ENCODE measurements around the gene CDKAL1.

Gene CDKAL1

GRCh38 chr6:20948556-20948955, 414.3 kb downstream of the CDKAL1 start:
- no peaks in the 10 kb centered on the region for H3K27me3 ChIP-seq (replicated peaks in 2 of 5; ENCODE audit: control insufficient read depth in 4 of 5, insufficient read depth in 5 of 5, low read length in 4 of 5)
- H3K4me3 ChIP-seq (ENCODE audit: control insufficient read depth in 1 of 7, extremely low read depth in 1 of 7, insufficient read depth in 4 of 7, low read depth in 2 of 7, low read length in 6 of 7), result no peak overlapping the region
- DNase-seq, result no peak
- H3K4me1 ChIP-seq (ENCODE audit: control extremely low read depth in 1 of 4, control insufficient read depth in 4 of 4, insufficient read depth in 4 of 4, low read length in 3 of 4), result no peaks in the 10 kb centered on the region
- CTCF ChIA-PET, result interaction anchor here (0.9 kb wide), 1 partner anchor 46 kb away, joined by 4 read pairs; no protein-coding TSS in a partner anchor
- H3K27ac ChIP-seq (ENCODE audit: insufficient read depth in 1 of 2, low read depth in 1 of 2, low read length in 2 of 2, poor library complexity in 1 of 2, severe bottlenecking in 2 of 2), result no peak overlapping the region
- WGBS (ENCODE audit: insufficient coverage), result no CpG with 5 or more reads among the region's 2 CpGs
- peaks cover 0 to 8% (median 0%) of the 10 kb centered on the region in 5 experiments for H3K9me3 ChIP-seq (ENCODE audit: control extremely low read depth in 1 of 5, control insufficient read depth in 4 of 5, insufficient read depth in 2 of 5, low read depth in 1 of 5, low read length in 4 of 5)
- POLR2A ChIA-PET, result interaction anchor here (0.7 kb wide), 1 partner anchor 374 kb away, joined by 3 read pairs; no protein-coding TSS in a partner anchor
- no peaks in the 10 kb centered on the region for H3K36me3 ChIP-seq (ENCODE audit: control insufficient read depth in 4 of 4, insufficient read depth in 4 of 4, low read length in 3 of 4)

GRCh38 chr6:20949138-20949537, 414.9 kb downstream of the CDKAL1 start:
- H3K27me3 ChIP-seq (replicated peaks in 2 of 5; ENCODE audit: control insufficient read depth in 4 of 5, insufficient read depth in 5 of 5, low read length in 4 of 5), result no peaks in the 10 kb centered on the region
- ChIA-PET CTCF (no interaction called here), POLR2A (no interaction called here)
- no peaks in the 10 kb centered on the region for H3K36me3 ChIP-seq (ENCODE audit: control insufficient read depth in 4 of 4, insufficient read depth in 4 of 4, low read length in 3 of 4)
- H3K4me1 ChIP-seq (ENCODE audit: control extremely low read depth in 1 of 4, control insufficient read depth in 4 of 4, insufficient read depth in 4 of 4, low read length in 3 of 4), result no peaks in the 10 kb centered on the region
- no peak for DNase-seq
- no peak overlapping the region for H3K4me3 ChIP-seq (ENCODE audit: control insufficient read depth in 1 of 7, extremely low read depth in 1 of 7, insufficient read depth in 4 of 7, low read depth in 2 of 7, low read length in 6 of 7)
- H3K9me3 ChIP-seq (ENCODE audit: control extremely low read depth in 1 of 5, control insufficient read depth in 4 of 5, insufficient read depth in 2 of 5, low read depth in 1 of 5, low read length in 4 of 5), result peaks cover 0 to 2% (median 0%) of the 10 kb centered on the region in 5 experiments
- no CpG with 5 or more reads among the region's 1 CpG for WGBS (ENCODE audit: insufficient coverage)
- H3K27ac ChIP-seq (ENCODE audit: insufficient read depth in 1 of 2, low read depth in 1 of 2, low read length in 2 of 2, poor library complexity in 1 of 2, severe bottlenecking in 2 of 2), result no peak overlapping the region

- H3K27me3 ChIP-seq (replicated peaks in 2 of 5; ENCODE audit: control insufficient read depth in 4 of 5, insufficient read depth in 5 of 5, low read length in 4 of 5), result no peaks in the 10 kb centered on the region
- 100% methylated on average over 4 of the region's 5 CpGs for WGBS (ENCODE audit: insufficient coverage)
- H3K27ac ChIP-seq (ENCODE audit: insufficient read depth in 1 of 2, low read depth in 1 of 2, low read length in 2 of 2, poor library complexity in 1 of 2, severe bottlenecking in 2 of 2), result no peak overlapping the region
- ChIA-PET CTCF (interaction anchor here (0.6 kb wide), 1 partner anchor 17 kb away, joined by 3 read pairs; no protein-coding TSS in a partner anchor), POLR2A (no interaction called here)
- H3K9me3 ChIP-seq (ENCODE audit: control extremely low read depth in 1 of 5, control insufficient read depth in 4 of 5, insufficient read depth in 2 of 5, low read depth in 1 of 5, low read length in 4 of 5), result no peaks in the 10 kb centered on the region
- H3K4me3 ChIP-seq (ENCODE audit: control insufficient read depth in 1 of 7, extremely low read depth in 1 of 7, insufficient read depth in 4 of 7, low read depth in 2 of 7, low read length in 6 of 7), result no peak overlapping the region
- H3K36me3 ChIP-seq (ENCODE audit: control insufficient read depth in 4 of 4, insufficient read depth in 4 of 4, low read length in 3 of 4), result peaks cover 3 to 9% (median 6%) of the 10 kb centered on the region in 4 experiments
- peak; percentile 12 to 62 (median 57) for DNase-seq
- H3K4me1 ChIP-seq (ENCODE audit: control extremely low read depth in 1 of 4, control insufficient read depth in 4 of 4, insufficient read depth in 4 of 4, low read length in 3 of 4), result no peaks in the 10 kb centered on the region
Observed at GRCh38 chr6:20952699-20953474, 418.6 kb downstream of the CDKAL1 start.

- Histone ChIP-seq H3K27me3 (replicated peaks in 2 of 5; ENCODE audit: control insufficient read depth in 4 of 5, insufficient read depth in 5 of 5, low read length in 4 of 5) (no peaks in the 10 kb centered on the region), H3K4me1 (ENCODE audit: control extremely low read depth in 1 of 4, control insufficient read depth in 4 of 4, insufficient read depth in 4 of 4, low read length in 3 of 4) (no peaks in the 10 kb centered on the region), H3K4me3 (ENCODE audit: control insufficient read depth in 1 of 7, extremely low read depth in 1 of 7, insufficient read depth in 4 of 7, low read depth in 2 of 7, low read length in 6 of 7) (no peak overlapping the region), H3K36me3 (ENCODE audit: control insufficient read depth in 4 of 4, insufficient read depth in 4 of 4, low read length in 3 of 4) (peaks cover 3 to 9% (median 7%) of the 10 kb centered on the region in 4 experiments), H3K9me3 (ENCODE audit: control extremely low read depth in 1 of 5, control insufficient read depth in 4 of 5, insufficient read depth in 2 of 5, low read depth in 1 of 5, low read length in 4 of 5) (no peaks in the 10 kb centered on the region), H3K27ac (ENCODE audit: insufficient read depth in 1 of 2, low read depth in 1 of 2, low read length in 2 of 2, poor library complexity in 1 of 2, severe bottlenecking in 2 of 2) (no peak overlapping the region)
- 88% methylated on average over 2 of the region's 2 CpGs for WGBS (ENCODE audit: insufficient coverage)
- CTCF ChIA-PET, result no interaction called here
- DNase-seq, result no peak
- POLR2A ChIA-PET, result no interaction called here
Observed at GRCh38 chr6:20954315-20954714, 420.1 kb downstream of the CDKAL1 start.

GRCh38 chr6:20955131-20955530, 420.9 kb downstream of the CDKAL1 start:
- Histone ChIP-seq H3K9me3 (ENCODE audit: control extremely low read depth in 1 of 5, control insufficient read depth in 4 of 5, insufficient read depth in 2 of 5, low read depth in 1 of 5, low read length in 4 of 5) (no peaks in the 10 kb centered on the region), H3K4me1 (ENCODE audit: control extremely low read depth in 1 of 4, control insufficient read depth in 4 of 4, insufficient read depth in 4 of 4, low read length in 3 of 4) (no peaks in the 10 kb centered on the region), H3K27me3 (replicated peaks in 2 of 5; ENCODE audit: control insufficient read depth in 4 of 5, insufficient read depth in 5 of 5, low read length in 4 of 5) (no peaks in the 10 kb centered on the region), H3K27ac (ENCODE audit: insufficient read depth in 1 of 2, low read depth in 1 of 2, low read length in 2 of 2, poor library complexity in 1 of 2, severe bottlenecking in 2 of 2) (no peak overlapping the region), H3K36me3 (ENCODE audit: control insufficient read depth in 4 of 4, insufficient read depth in 4 of 4, low read length in 3 of 4) (peaks cover 3 to 9% (median 7%) of the 10 kb centered on the region in 4 experiments), H3K4me3 (ENCODE audit: control insufficient read depth in 1 of 7, extremely low read depth in 1 of 7, insufficient read depth in 4 of 7, low read depth in 2 of 7, low read length in 6 of 7) (no peak overlapping the region)
- ChIA-PET POLR2A (no interaction called here), CTCF (no interaction called here)
- no peak for DNase-seq
- 95% methylated on average over 2 of the region's 2 CpGs for WGBS (ENCODE audit: insufficient coverage)

GRCh38 chr6:20955751-20956150, 421.5 kb downstream of the CDKAL1 start:
- Histone ChIP-seq H3K27me3 (replicated peaks in 2 of 5; ENCODE audit: control insufficient read depth in 4 of 5, insufficient read depth in 5 of 5, low read length in 4 of 5) (no peaks in the 10 kb centered on the region), H3K27ac (ENCODE audit: insufficient read depth in 1 of 2, low read depth in 1 of 2, low read length in 2 of 2, poor library complexity in 1 of 2, severe bottlenecking in 2 of 2) (no peak overlapping the region), H3K4me3 (ENCODE audit: control insufficient read depth in 1 of 7, extremely low read depth in 1 of 7, insufficient read depth in 4 of 7, low read depth in 2 of 7, low read length in 6 of 7) (no peak overlapping the region), H3K36me3 (ENCODE audit: control insufficient read depth in 4 of 4, insufficient read depth in 4 of 4, low read length in 3 of 4) (peaks cover 3 to 9% (median 7%) of the 10 kb centered on the region in 4 experiments), H3K9me3 (ENCODE audit: control extremely low read depth in 1 of 5, control insufficient read depth in 4 of 5, insufficient read depth in 2 of 5, low read depth in 1 of 5, low read length in 4 of 5) (no peaks in the 10 kb centered on the region), H3K4me1 (ENCODE audit: control extremely low read depth in 1 of 4, control insufficient read depth in 4 of 4, insufficient read depth in 4 of 4, low read length in 3 of 4) (no peaks in the 10 kb centered on the region)
- WGBS (ENCODE audit: insufficient coverage), result 92% methylated on average over 4 of the region's 4 CpGs
- no peak for DNase-seq
- ChIA-PET POLR2A (no interaction called here), CTCF (no interaction called here)

GRCh38 chr6:20960067-20960466, 425.8 kb downstream of the CDKAL1 start:
- peaks cover 3 to 10% (median 7%) of the 10 kb centered on the region in 4 experiments for H3K36me3 ChIP-seq (ENCODE audit: control insufficient read depth in 4 of 4, insufficient read depth in 4 of 4, low read length in 3 of 4)
- no peaks in the 10 kb centered on the region for H3K27me3 ChIP-seq (replicated peaks in 2 of 5; ENCODE audit: control insufficient read depth in 4 of 5, insufficient read depth in 5 of 5, low read length in 4 of 5)
- WGBS (ENCODE audit: insufficient coverage), result 95% methylated on average over 4 of the region's 5 CpGs
- DNase-seq, result no peak
- no peak overlapping the region for H3K4me3 ChIP-seq (ENCODE audit: control insufficient read depth in 1 of 7, extremely low read depth in 1 of 7, insufficient read depth in 4 of 7, low read depth in 2 of 7, low read length in 6 of 7)
- no peaks in the 10 kb centered on the region for H3K4me1 ChIP-seq (ENCODE audit: control extremely low read depth in 1 of 4, control insufficient read depth in 4 of 4, insufficient read depth in 4 of 4, low read length in 3 of 4)
- CTCF ChIA-PET, result interaction anchor here (0.5 kb wide), 1 partner anchor 1180 kb away, joined by 3 read pairs; no protein-coding TSS in a partner anchor
- H3K27ac ChIP-seq (ENCODE audit: insufficient read depth in 1 of 2, low read depth in 1 of 2, low read length in 2 of 2, poor library complexity in 1 of 2, severe bottlenecking in 2 of 2), result no peak overlapping the region
- no peaks in the 10 kb centered on the region for H3K9me3 ChIP-seq (ENCODE audit: control extremely low read depth in 1 of 5, control insufficient read depth in 4 of 5, insufficient read depth in 2 of 5, low read depth in 1 of 5, low read length in 4 of 5)
- POLR2A ChIA-PET, result no interaction called here

All from common myeloid progenitor, CD34-positive (primary cell).